ENCODE measurements around the gene DPPA4. TPM values are rescaled to one million over a fixed set of nuclear protein-coding genes. Genes with fewer than 3 reads are reported as not detected.
"Not testable (repeated sequence)": the region's sequence is repeated elsewhere in the genome, so short reads cannot be mapped to it uniquely, and the experiment has no call there.

DPPA4 gene
- total RNA-seq (2014; rRNA removed; shearing (Covaris generic); ENCODE audit: low replicate concordance): not detected in 2 replicates

DNA sequence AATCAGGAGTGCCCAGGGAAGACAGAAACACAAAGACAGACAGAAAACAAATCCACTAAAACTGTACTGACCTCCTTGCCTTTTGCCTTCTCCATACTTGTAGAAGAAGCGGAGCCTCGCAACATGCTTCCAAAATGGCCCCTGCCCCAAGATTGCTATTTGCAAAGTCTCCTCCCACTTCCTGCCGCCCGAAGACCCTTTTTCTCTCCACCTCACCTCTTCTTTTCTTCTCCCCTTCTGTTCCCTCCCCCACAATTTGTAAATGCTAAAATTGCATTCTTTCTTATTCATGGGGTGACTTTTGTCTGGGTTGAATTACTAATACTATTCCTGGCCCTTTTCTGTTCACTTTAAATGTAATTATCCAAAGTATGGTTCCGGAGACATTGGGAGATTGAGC, at the start of gene DPPA4:
Gene DPPA4, minus strand, starts transcription at position 154 of the 400 bp plus-strand sequence. Its CDS starts 29 bp downstream, at position 125.
- Histone ChIP-seq H3K4me3 (ENCODE audit: low read length) (no peak within 1 kb of the TSS), H3K27me3 (ENCODE audit: low read length) (no peaks in the 10 kb centered on the region), H3K4me2 (ENCODE audit: low read depth, low read length, poor library complexity, severe bottlenecking) (no peak within 1 kb of the TSS), H2AFZ (ENCODE audit: low read length) (no peak within 1 kb of the TSS), H3K27ac (ENCODE audit: low read length) (no peak within 1 kb of the TSS), H3K36me3 (ENCODE audit: insufficient read depth, low read length) (no peaks in the 10 kb centered on the region), H4K20me1 (ENCODE audit: insufficient read depth, low read depth, low read length) (no peaks in the 10 kb centered on the region), H3K4me1 (ENCODE audit: low read length) (no peaks in the 10 kb centered on the region), H3K79me2 (ENCODE audit: low read length) (no peaks in the 10 kb centered on the region), H3K9me3 (ENCODE audit: low read length) (no peaks in the 10 kb centered on the region), H3K9me2 (replicated peaks; ENCODE audit: insufficient read depth, low read length) (no peaks in the 10 kb centered on the region), H3K9ac (ENCODE audit: low read length) (no peak within 1 kb of the TSS)
- no peak for DNase-seq

DNA sequence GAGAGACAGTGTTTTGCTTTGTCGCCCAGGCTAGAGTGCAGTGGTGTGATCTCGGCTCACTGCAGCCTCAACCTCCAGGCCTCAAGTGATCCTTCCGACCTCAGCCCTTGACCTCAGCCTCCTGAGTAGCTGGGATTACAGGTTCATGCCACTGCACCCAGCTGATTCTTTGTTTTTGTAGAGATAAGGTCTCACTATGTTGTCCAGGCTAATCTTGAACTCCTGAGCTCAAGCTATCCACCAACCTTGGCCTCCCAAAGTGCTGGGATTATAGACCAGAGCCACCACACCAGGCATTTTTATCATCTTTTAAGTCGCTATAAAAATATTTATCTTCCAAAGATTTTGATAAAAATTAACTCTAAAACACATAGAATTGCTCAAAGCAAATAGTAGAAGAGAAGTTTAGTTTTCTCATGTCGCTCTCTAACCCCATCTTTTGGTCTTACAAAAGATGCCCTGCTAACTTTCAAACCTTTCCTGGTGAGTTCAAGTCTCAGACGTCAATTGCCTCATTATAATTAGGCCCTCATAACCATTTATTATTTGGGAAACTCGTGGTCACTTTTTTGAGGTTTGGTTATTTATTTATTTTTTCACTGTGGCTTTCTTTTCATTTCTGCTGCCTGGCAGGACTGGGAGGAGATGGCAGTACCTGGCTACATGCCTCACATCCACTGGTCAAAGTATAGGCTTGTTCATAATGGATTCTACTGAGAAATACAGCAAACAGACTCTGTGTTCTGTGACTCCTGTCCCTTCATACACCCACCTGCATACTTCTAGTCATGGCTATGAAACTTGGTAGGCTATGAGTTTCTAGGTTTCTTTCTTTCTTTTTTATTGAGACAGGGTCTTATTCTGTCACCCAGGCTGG, 48.3 kb upstream of the DPPA4 start:
- Histone ChIP-seq H3K9me2 (replicated peaks; ENCODE audit: insufficient read depth, low read length) (no peaks in the 10 kb centered on the region), H3K27ac (ENCODE audit: low read length) (no peak overlapping the region), H3K4me2 (ENCODE audit: low read depth, low read length, poor library complexity, severe bottlenecking) (no peak overlapping the region), H3K9me3 (ENCODE audit: low read length) (no peaks in the 10 kb centered on the region), H2AFZ (ENCODE audit: low read length) (no peak overlapping the region), H3K27me3 (ENCODE audit: low read length) (no peaks in the 10 kb centered on the region), H3K9ac (ENCODE audit: low read length) (no peak overlapping the region), H3K4me1 (ENCODE audit: low read length) (no peaks in the 10 kb centered on the region), H3K79me2 (ENCODE audit: low read length) (no peaks in the 10 kb centered on the region), H3K36me3 (ENCODE audit: insufficient read depth, low read length) (no peaks in the 10 kb centered on the region), H4K20me1 (ENCODE audit: insufficient read depth, low read depth, low read length) (no peaks in the 10 kb centered on the region), H3K4me3 (ENCODE audit: low read length) (no peak overlapping the region)
- DNase-seq: no peak

DNA sequence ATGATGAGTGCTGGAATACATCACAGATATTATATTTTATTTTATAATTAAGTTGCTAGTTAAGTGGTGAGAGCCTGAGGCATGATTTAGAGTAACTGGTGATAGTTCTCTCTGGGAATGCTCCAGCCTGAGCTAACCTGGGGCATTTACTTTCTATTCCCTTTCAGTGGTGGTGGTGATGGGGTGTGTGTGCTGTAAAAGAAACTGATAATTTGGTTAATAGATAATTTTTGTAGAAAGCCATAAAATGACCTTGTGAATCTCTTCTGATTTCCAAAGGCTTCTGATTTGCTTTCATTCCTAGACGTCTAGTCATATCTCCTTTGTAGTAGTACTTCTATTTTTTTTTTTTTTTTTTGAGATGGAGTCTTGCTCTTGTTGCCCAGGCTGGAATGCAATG, 46.8 kb upstream of the DPPA4 start:
- H4K20me1 ChIP-seq (ENCODE audit: insufficient read depth, low read depth, low read length): no peaks in the 10 kb centered on the region
- no peak for DNase-seq
- H3K9me3 ChIP-seq (ENCODE audit: low read length): no peaks in the 10 kb centered on the region
- no peak overlapping the region for H3K9ac ChIP-seq (ENCODE audit: low read length)
- no peaks in the 10 kb centered on the region for H3K9me2 ChIP-seq (replicated peaks; ENCODE audit: insufficient read depth, low read length)
- H3K27ac ChIP-seq (ENCODE audit: low read length): no peak overlapping the region
- no peak overlapping the region for H3K4me3 ChIP-seq (ENCODE audit: low read length)
- no peak overlapping the region for H3K4me2 ChIP-seq (ENCODE audit: low read depth, low read length, poor library complexity, severe bottlenecking)
- H3K36me3 ChIP-seq (ENCODE audit: insufficient read depth, low read length): no peaks in the 10 kb centered on the region
- no peaks in the 10 kb centered on the region for H3K27me3 ChIP-seq (ENCODE audit: low read length)
- H3K79me2 ChIP-seq (ENCODE audit: low read length): no peaks in the 10 kb centered on the region
- H2AFZ ChIP-seq (ENCODE audit: low read length): no peak overlapping the region
- H3K4me1 ChIP-seq (ENCODE audit: low read length): no peaks in the 10 kb centered on the region

DNA sequence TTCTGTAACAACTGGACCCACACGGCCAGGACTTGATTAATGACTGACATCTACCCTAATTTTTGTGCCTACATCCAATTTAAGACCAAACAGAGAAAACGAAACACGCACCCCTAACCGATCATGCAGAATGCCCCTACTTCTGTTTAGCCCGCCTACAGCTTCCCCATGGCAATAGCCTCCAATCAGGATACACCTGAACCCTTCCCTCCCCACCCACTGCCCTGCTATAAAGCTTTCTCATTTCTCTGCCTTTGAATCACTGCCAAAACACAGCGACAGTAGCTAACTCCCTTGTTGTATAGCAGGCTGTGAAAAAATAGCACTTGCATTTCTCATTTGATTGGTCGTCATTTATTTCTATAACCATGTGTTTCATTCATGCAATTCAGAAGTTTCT, 45.2 kb upstream of the DPPA4 start:
- no peak for DNase-seq

GRCh38 chr3:109375975-109376374, 38.6 kb upstream of the DPPA4 start:
- H3K4me2 ChIP-seq (ENCODE audit: low read depth, low read length, poor library complexity, severe bottlenecking): no peak overlapping the region
- H3K9ac ChIP-seq (ENCODE audit: low read length): no peak overlapping the region
- no peaks in the 10 kb centered on the region for H3K9me2 ChIP-seq (replicated peaks; ENCODE audit: insufficient read depth, low read length)
- no peak for DNase-seq
- peaks cover 3% of the 10 kb centered on the region; the same call in 1 of the 2 replicates for H3K9me3 ChIP-seq (ENCODE audit: low read length)
- H3K79me2 ChIP-seq (ENCODE audit: low read length): no peaks in the 10 kb centered on the region
- H2AFZ ChIP-seq (ENCODE audit: low read length): no peak overlapping the region
- no peaks in the 10 kb centered on the region for H4K20me1 ChIP-seq (ENCODE audit: insufficient read depth, low read depth, low read length)
- H3K36me3 ChIP-seq (ENCODE audit: insufficient read depth, low read length): no peaks in the 10 kb centered on the region
- H3K27me3 ChIP-seq (ENCODE audit: low read length): no peaks in the 10 kb centered on the region
- H3K27ac ChIP-seq (ENCODE audit: low read length): no peak overlapping the region
- no peaks in the 10 kb centered on the region for H3K4me1 ChIP-seq (ENCODE audit: low read length)
- no peak overlapping the region for H3K4me3 ChIP-seq (ENCODE audit: low read length)

More for the DNA sequence above, 45.2 kb upstream of the DPPA4 start:
- H4K20me1 ChIP-seq (ENCODE audit: insufficient read depth, low read depth, low read length): no peaks in the 10 kb centered on the region
- H2AFZ ChIP-seq (ENCODE audit: low read length): no peak overlapping the region
- H3K4me1 ChIP-seq (ENCODE audit: low read length): no peaks in the 10 kb centered on the region
- H3K4me3 ChIP-seq (ENCODE audit: low read length): no peak overlapping the region
- H3K27ac ChIP-seq (ENCODE audit: low read length): no peak overlapping the region
- H3K9me3 ChIP-seq (ENCODE audit: low read length): peaks cover 3% of the 10 kb centered on the region; the same call in 1 of the 2 replicates
- H3K36me3 ChIP-seq (ENCODE audit: insufficient read depth, low read length): no peaks in the 10 kb centered on the region
- H3K4me2 ChIP-seq (ENCODE audit: low read depth, low read length, poor library complexity, severe bottlenecking): no peak overlapping the region
- no peak overlapping the region for H3K9ac ChIP-seq (ENCODE audit: low read length)
- H3K79me2 ChIP-seq (ENCODE audit: low read length): no peaks in the 10 kb centered on the region
- no peaks in the 10 kb centered on the region for H3K9me2 ChIP-seq (replicated peaks; ENCODE audit: insufficient read depth, low read length)
- no peaks in the 10 kb centered on the region for H3K27me3 ChIP-seq (ENCODE audit: low read length)

GRCh38 chr3:109374434-109374833, 37.1 kb upstream of the DPPA4 start:
- not testable (repeated sequence) for H3K4me3 ChIP-seq (ENCODE audit: low read length); H3K9ac ChIP-seq (ENCODE audit: low read length); H3K4me1 ChIP-seq (ENCODE audit: low read length); H3K36me3 ChIP-seq (ENCODE audit: insufficient read depth, low read length); H3K4me2 ChIP-seq (ENCODE audit: low read depth, low read length, poor library complexity, severe bottlenecking); H2AFZ ChIP-seq (ENCODE audit: low read length); H3K9me2 ChIP-seq (replicated peaks; ENCODE audit: insufficient read depth, low read length); H3K9me3 ChIP-seq (ENCODE audit: low read length); H3K27me3 ChIP-seq (ENCODE audit: low read length); H4K20me1 ChIP-seq (ENCODE audit: insufficient read depth, low read depth, low read length); H3K79me2 ChIP-seq (ENCODE audit: low read length); DNase-seq; H3K27ac ChIP-seq (ENCODE audit: low read length)

GRCh38 chr3:109373933-109374332, 36.6 kb upstream of the DPPA4 start:
- Histone ChIP-seq H3K27ac (ENCODE audit: low read length) (no peak overlapping the region), H3K9me3 (ENCODE audit: low read length) (peaks cover 2% of the 10 kb centered on the region; the same call in 1 of the 2 replicates), H3K9me2 (replicated peaks; ENCODE audit: insufficient read depth, low read length) (no peaks in the 10 kb centered on the region), H3K36me3 (ENCODE audit: insufficient read depth, low read length) (no peaks in the 10 kb centered on the region), H3K79me2 (ENCODE audit: low read length) (no peaks in the 10 kb centered on the region), H3K4me3 (ENCODE audit: low read length) (no peak overlapping the region), H3K4me1 (ENCODE audit: low read length) (no peaks in the 10 kb centered on the region), H3K9ac (ENCODE audit: low read length) (no peak overlapping the region), H2AFZ (ENCODE audit: low read length) (no peak overlapping the region), H3K27me3 (ENCODE audit: low read length) (no peaks in the 10 kb centered on the region), H3K4me2 (ENCODE audit: low read depth, low read length, poor library complexity, severe bottlenecking) (no peak overlapping the region), H4K20me1 (ENCODE audit: insufficient read depth, low read depth, low read length) (no peaks in the 10 kb centered on the region)
- no peak for DNase-seq

DNA sequence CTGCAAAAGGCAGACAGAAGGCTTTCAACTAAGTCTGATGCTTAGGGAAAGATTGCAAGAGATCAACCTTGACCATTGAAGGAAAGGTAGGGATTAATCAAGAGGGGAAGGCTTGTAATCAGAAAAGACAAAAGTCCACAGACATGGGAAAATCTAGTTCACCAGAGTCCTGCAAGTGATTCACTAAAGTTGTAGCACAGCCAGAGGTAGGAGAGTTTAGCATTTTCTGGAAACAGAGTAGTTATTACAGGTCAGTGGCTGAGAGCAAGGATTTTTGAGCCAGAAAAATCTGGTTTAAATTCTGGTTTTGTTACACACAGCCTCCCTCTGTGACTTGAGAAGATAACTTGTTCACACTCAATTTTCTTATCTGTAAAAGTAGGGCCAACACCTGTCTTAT, 35.3 kb upstream of the DPPA4 start:
- H3K4me2 ChIP-seq (ENCODE audit: low read depth, low read length, poor library complexity, severe bottlenecking): no peak overlapping the region

More for the DNA sequence above, 35.3 kb upstream of the DPPA4 start:
- no peaks in the 10 kb centered on the region for H3K27me3 ChIP-seq (ENCODE audit: low read length)
- no peaks in the 10 kb centered on the region for H3K4me1 ChIP-seq (ENCODE audit: low read length)
- no peaks in the 10 kb centered on the region for H3K9me3 ChIP-seq (ENCODE audit: low read length)
- no peak for DNase-seq
- no peak overlapping the region for H3K27ac ChIP-seq (ENCODE audit: low read length)
- no peaks in the 10 kb centered on the region for H3K79me2 ChIP-seq (ENCODE audit: low read length)
- no peaks in the 10 kb centered on the region for H3K9me2 ChIP-seq (replicated peaks; ENCODE audit: insufficient read depth, low read length)
- H2AFZ ChIP-seq (ENCODE audit: low read length): no peak overlapping the region
- no peaks in the 10 kb centered on the region for H4K20me1 ChIP-seq (ENCODE audit: insufficient read depth, low read depth, low read length)
- no peaks in the 10 kb centered on the region for H3K36me3 ChIP-seq (ENCODE audit: insufficient read depth, low read length)
- no peak overlapping the region for H3K9ac ChIP-seq (ENCODE audit: low read length)
- no peak overlapping the region for H3K4me3 ChIP-seq (ENCODE audit: low read length)
